ENCODE results near the gene UGT1A7. TPM values are rescaled to one million over a fixed set of nuclear protein-coding genes. Genes with fewer than 3 reads are reported as not detected.

Gene UGT1A7
- total RNA-seq, 2 experiments from 2014 or later = not detected

GRCh38 chr2:233819884-233820773 is 138.4 kb downstream of the UGT1A7 start:
- Mint-ChIP-seq H3K36me3 (no peaks in the 10 kb centered on the region), H3K27ac (no peak overlapping the region), H3K9me3 (ENCODE audit: low read depth) (no peaks in the 10 kb centered on the region), H3K4me3 (no peak overlapping the region), H3K4me1 (no peaks in the 10 kb centered on the region), H3K27me3 (peaks cover 13% of the 10 kb centered on the region)
- no peak for ATAC-seq
- no peak for DNase-seq
- CTCF ChIA-PET = no interaction called here

- Mint-ChIP-seq H3K36me3 (no peaks in the 10 kb centered on the region), H3K9me3 (ENCODE audit: low read depth) (no peaks in the 10 kb centered on the region), H3K27me3 (peaks cover 14% of the 10 kb centered on the region), H3K4me3 (no peak overlapping the region), H3K4me1 (no peaks in the 10 kb centered on the region), H3K27ac (no peak overlapping the region)
- DNase-seq (no peak), ATAC-seq (no peak)
- CTCF ChIA-PET = no interaction called here
These were observed 139.0 kb downstream of the UGT1A7 start for GRCh38 chr2:233820774-233821105.

- no peaks in the 10 kb centered on the region for H3K9me3 Mint-ChIP-seq (ENCODE audit: low read depth)
- no peaks in the 10 kb centered on the region for H3K36me3 Mint-ChIP-seq
- ATAC-seq = no peak
- DNase-seq = no peak
- CTCF ChIA-PET = no interaction called here
- peaks cover 10% of the 10 kb centered on the region for H3K27me3 Mint-ChIP-seq
- H3K4me3 Mint-ChIP-seq = no peak overlapping the region
- no peak overlapping the region for H3K27ac Mint-ChIP-seq
- no peaks in the 10 kb centered on the region for H3K4me1 Mint-ChIP-seq
These were observed 139.5 kb downstream of the UGT1A7 start for GRCh38 chr2:233821196-233821595.

- H3K4me3 Mint-ChIP-seq = no peak overlapping the region
- H3K9me3 Mint-ChIP-seq (ENCODE audit: low read depth) = no peaks in the 10 kb centered on the region
- ATAC-seq (no peak), DNase-seq (no peak)
- H3K27ac Mint-ChIP-seq = no peak overlapping the region
- H3K27me3 Mint-ChIP-seq = peaks cover 10% of the 10 kb centered on the region
- CTCF ChIA-PET = no interaction called here
- H3K4me1 Mint-ChIP-seq = no peaks in the 10 kb centered on the region
- no peaks in the 10 kb centered on the region for H3K36me3 Mint-ChIP-seq
These were observed 140.0 kb downstream of the UGT1A7 start for GRCh38 chr2:233821709-233822100.

- CTCF ChIA-PET = no interaction called here
- H3K4me3 Mint-ChIP-seq = no peak overlapping the region
- H3K4me1 Mint-ChIP-seq = no peaks in the 10 kb centered on the region
These were observed 140.5 kb downstream of the UGT1A7 start for GRCh38 chr2:233822101-233822771.

More at GRCh38 chr2:233822101-233822771, 140.5 kb downstream of the UGT1A7 start:
- H3K27me3 Mint-ChIP-seq = peaks cover 10% of the 10 kb centered on the region
- H3K36me3 Mint-ChIP-seq = no peaks in the 10 kb centered on the region
- H3K9me3 Mint-ChIP-seq (ENCODE audit: low read depth) = no peaks in the 10 kb centered on the region
- no peak overlapping the region for H3K27ac Mint-ChIP-seq
- ATAC-seq (no peak), DNase-seq (no peak)

Other genes starting within 250 kb of the UGT1A7 start
- gene USP40, start 115.1 kb upstream of the UGT1A7 start, total RNA-seq = 10 to 100 TPM in 1 of 2 experiments, 1 to 10 TPM in 1; 8.7 to 11.2 TPM
- not detected for gene UGT1A8, start 64.3 kb upstream of the UGT1A7 start, total RNA-seq
- gene UGT1A10, start 45.5 kb upstream of the UGT1A7 start, total RNA-seq = not detected
- gene UGT1A9, start 10.0 kb upstream of the UGT1A7 start, total RNA-seq = not detected
- not detected for gene UGT1A6, start 11.0 kb downstream of the UGT1A7 start, total RNA-seq
- gene UGT1A5, start 31.0 kb downstream of the UGT1A7 start, total RNA-seq = not detected
- not detected for gene UGT1A4, start 36.8 kb downstream of the UGT1A7 start, total RNA-seq
- gene UGT1A3, start 47.1 kb downstream of the UGT1A7 start, total RNA-seq = not detected
- not detected for gene UGT1A1, start 78.4 kb downstream of the UGT1A7 start, total RNA-seq
- not detected for gene MROH2A, start 96.4 kb downstream of the UGT1A7 start, total RNA-seq
- 100 to 1,000 TPM; 111 to 145 TPM for gene HJURP, start 172.6 kb downstream of the UGT1A7 start, total RNA-seq
- not detected for gene TRPM8, start 235.5 kb downstream of the UGT1A7 start, total RNA-seq